Right atrium auricular region (tissue), 2 donors: ENCODE measurements around the gene ZFP92. TPM values are rescaled to one million over a fixed set of nuclear protein-coding genes. Genes with fewer than 3 reads are reported as not detected.

Source experiments
- DNase-seq: peaks from one replicate; pipeline ENCODE4 v3.0.0-alpha.2; 2019; ENCODE audit warnings: low spot score
- H3K27ac ChIP-seq, 2 donors: fragments of 200-600 bp; sonication (generic); 1 replicate in 1 of 2; 2 replicates in 1 of 2; pipeline ENCODE4 v1.5.1; 2016 to 2019
- H3K27me3 ChIP-seq, 2 donors: fragments of 200-600 bp; sonication (generic); one replicate each; pipeline versions ENCODE4 v1.5.1 to v1.6.0; 2017 to 2019
- H3K36me3 ChIP-seq: fragments of 200-600 bp; sonication (generic); one replicate; pipeline ENCODE4 v1.5.1; 2016
- H3K4me1 ChIP-seq, 2 donors: fragments of 200-600 bp; sonication (generic); one replicate each; pipeline versions ENCODE4 v1.5.1 to v1.6.0; 2017 to 2019
- H3K4me3 ChIP-seq, 2 donors: fragments of 200-600 bp; sonication (generic); 1 replicate in 1 of 2; 2 replicates in 1 of 2; pipeline ENCODE4 v1.5.1; 2017 to 2019; ENCODE audit warnings: mild to moderate bottlenecking in 1 of 2, moderate library complexity in 1 of 2
- H3K9me3 ChIP-seq, 2 donors: fragments of 200-600 bp; sonication (generic); one replicate each; pipeline ENCODE4 v1.5.1; 2019
- total RNA-seq, 2 donors: library from RNA; depleted of rRNA; stranded (reverse); fragments of >200 nt; gene quantifications; one replicate each; pipeline ENCODE4 v1.1.0, GENCODE V29; 2016
- TF ChIP-seq, protein P1 (sequence below), 2 donors: fragments of 200-600 bp; sonication (generic); IDR thresholded peaks; one replicate each; pipeline ENCODE4 v1.5.1; 2019; ENCODE audit warnings: antibody characterized with exemption in 2 of 2

Gene ZFP92
- total RNA-seq, 2 donors from 2014 or later: 0.85 to 1.6 TPM

DNA sequence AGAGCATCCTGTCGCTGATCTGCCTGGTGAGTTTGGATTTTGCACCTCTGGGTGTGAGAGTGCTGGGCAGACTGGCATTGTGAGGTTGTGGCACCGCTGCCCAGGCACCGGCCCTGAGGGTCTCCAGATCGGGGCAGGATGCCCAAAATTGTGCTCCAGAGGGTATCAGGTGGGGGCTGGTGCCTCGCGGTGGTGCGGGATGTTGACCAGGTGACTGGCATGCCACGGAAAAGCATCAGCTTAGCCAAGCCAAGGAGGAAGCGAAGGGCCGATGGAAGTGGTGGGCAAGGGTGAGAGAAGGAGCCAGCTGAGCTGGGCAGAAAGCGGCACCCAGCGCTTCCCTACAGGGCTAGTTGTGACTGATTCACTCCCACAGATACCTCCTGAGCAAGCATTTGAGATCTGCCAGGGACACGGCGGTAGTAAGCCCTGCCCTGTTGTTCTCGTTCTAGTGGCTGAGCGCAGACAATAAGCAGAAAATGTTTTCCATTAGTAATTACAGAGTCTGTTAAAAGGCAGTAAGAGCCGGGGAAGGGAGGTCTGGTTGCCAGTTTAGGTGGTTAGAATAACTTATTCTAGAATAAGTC is 809 bp downstream of the ZFP92 start:
- Histone ChIP-seq H3K27me3 (no peaks in the 10 kb centered on the region), H3K9me3 (no peaks in the 10 kb centered on the region), H3K36me3 (no peaks in the 10 kb centered on the region), H3K27ac (no peak overlapping the region), H3K4me1 (peaks cover 0 to 7% of the 10 kb centered on the region in 2 donors), H3K4me3 (peak overlapping the region; percentile 46 to 53)
- TF ChIP-seq, protein P1, sequence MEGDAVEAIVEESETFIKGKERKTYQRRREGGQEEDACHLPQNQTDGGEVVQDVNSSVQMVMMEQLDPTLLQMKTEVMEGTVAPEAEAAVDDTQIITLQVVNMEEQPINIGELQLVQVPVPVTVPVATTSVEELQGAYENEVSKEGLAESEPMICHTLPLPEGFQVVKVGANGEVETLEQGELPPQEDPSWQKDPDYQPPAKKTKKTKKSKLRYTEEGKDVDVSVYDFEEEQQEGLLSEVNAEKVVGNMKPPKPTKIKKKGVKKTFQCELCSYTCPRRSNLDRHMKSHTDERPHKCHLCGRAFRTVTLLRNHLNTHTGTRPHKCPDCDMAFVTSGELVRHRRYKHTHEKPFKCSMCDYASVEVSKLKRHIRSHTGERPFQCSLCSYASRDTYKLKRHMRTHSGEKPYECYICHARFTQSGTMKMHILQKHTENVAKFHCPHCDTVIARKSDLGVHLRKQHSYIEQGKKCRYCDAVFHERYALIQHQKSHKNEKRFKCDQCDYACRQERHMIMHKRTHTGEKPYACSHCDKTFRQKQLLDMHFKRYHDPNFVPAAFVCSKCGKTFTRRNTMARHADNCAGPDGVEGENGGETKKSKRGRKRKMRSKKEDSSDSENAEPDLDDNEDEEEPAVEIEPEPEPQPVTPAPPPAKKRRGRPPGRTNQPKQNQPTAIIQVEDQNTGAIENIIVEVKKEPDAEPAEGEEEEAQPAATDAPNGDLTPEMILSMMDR (IDR thresholded peaks at IDR 0.05): no peak
- DNase-seq: no peak

DNA sequence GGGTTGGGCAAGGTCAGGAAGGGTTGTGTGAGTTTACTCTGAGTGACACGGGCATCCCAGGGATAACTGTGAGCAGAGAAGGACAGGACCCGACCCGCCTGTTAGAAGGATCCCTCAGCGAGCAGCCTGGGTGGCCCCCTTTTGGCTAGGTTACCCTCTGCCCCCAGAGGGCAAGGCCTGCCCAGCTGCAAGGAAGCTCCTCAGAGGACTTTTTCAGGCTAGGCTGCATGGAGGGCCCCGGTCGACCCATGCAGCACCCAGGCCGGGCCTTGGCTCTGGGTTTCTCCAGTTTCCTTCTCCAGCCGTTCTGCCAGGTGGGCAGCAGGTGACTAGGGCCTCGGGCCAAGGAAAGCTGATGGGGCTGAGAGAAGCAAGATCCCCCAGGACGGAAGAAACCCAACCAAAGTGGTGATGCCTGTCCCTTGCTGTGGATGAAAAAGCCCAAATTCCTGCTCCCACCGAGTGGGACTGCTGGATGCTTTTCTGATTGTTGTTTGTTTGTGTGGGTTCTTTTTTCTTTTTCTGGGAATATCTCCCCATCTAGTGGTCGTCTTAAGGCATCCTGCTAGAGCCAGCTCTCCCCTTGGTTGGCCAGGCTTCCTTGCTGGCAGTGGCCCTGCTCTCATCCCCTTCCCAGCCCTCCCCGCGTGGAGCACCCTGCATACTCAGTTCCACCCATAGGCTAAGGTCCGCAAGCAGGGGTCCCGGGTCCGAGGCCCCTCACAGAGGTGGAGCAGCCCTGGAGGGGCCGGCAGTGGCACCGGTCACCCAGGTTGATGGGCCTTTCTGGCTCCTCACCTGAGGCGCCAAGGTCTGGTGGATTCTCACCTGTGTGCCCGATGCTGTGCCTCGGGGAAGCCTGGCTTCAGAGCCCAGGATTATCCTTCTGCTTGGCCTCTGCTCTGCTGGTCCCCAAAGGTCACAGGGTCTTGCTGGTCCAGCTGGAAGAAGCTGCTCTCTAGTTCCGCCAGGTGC is 1.8 kb downstream of the ZFP92 start:
- no peak overlapping the region for H3K27ac ChIP-seq
- H3K9me3 ChIP-seq: no peaks in the 10 kb centered on the region
- H3K4me1 ChIP-seq: peaks cover 0 to 7% of the 10 kb centered on the region in 2 donors
- H3K36me3 ChIP-seq: no peaks in the 10 kb centered on the region
- TF ChIP-seq, protein P1 (IDR thresholded peaks at IDR 0.05): no peak
- no peaks in the 10 kb centered on the region for H3K27me3 ChIP-seq
- no peak overlapping the region for H3K4me3 ChIP-seq
- DNase-seq: no peak

DNA sequence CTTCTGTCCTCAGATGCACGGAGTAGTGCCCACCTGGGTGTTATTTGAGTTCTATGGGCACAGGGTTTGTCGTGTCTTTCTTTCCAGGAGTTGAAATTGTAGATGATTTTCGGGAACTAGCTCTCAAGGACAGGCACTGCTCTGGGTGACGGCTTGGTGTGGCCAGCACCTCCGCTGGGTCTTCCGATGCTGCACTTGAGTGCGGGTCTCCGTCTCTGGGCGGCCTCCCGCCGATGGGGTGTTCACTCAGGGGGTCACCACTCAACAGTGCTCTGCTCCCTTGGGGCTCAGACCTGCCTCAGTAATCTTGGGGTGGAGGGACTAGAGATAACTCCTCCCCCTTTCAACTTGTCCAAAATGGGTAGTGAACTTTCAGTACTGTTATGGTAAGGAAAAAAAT is 2.5 kb downstream of the ZFP92 start:
- no peaks in the 10 kb centered on the region for H3K36me3 ChIP-seq
- peaks cover 0 to 7% of the 10 kb centered on the region in 2 donors for H3K4me1 ChIP-seq
- TF ChIP-seq, protein P1 (IDR thresholded peaks at IDR 0.05): no peak
- no peak for DNase-seq
- no peaks in the 10 kb centered on the region for H3K9me3 ChIP-seq
- H3K27me3 ChIP-seq: no peaks in the 10 kb centered on the region
- H3K4me3 ChIP-seq: no peak overlapping the region
- no peak overlapping the region for H3K27ac ChIP-seq

DNA sequence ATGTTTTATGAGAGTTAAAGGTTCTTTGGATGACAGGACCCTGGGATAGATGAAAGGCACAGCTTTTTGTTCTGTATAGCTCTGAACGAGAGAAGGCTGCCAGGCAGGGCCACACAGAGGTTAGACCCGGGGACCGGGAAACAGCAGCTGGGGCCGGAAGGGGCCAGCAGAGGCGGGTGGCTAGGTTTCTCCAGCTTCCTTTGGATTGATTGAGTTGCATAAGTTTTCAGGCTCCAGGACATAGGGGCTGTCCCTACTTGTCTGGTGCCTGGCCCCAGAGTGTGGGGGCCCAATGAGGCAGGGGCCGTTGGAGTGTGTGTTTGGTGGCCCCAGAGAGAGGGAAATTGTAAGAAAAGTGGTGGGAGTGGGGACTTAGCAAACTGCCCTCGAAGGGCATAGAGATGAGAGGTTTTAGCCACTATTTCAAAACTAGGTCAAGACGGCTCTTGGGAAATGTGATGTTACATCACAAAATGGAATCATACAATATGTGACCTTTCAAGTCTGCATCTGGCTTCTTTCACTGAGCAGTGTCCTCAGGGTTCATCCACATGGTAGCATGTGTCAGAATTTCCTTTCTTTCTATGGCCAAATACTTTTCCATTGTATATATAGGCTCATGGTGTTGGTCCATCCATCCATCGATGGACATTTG is 3.7 kb downstream of the ZFP92 start:
- Histone ChIP-seq H3K27me3 (no peaks in the 10 kb centered on the region), H3K4me3 (no peak overlapping the region), H3K4me1 (peaks cover 0 to 7% of the 10 kb centered on the region in 2 donors), H3K27ac (peak overlapping the region in 1 of 2 donors; percentile 61), H3K36me3 (no peaks in the 10 kb centered on the region), H3K9me3 (no peaks in the 10 kb centered on the region)
- TF ChIP-seq, protein P1 (IDR thresholded peaks at IDR 0.05): no peak
- DNase-seq: no peak

DNA sequence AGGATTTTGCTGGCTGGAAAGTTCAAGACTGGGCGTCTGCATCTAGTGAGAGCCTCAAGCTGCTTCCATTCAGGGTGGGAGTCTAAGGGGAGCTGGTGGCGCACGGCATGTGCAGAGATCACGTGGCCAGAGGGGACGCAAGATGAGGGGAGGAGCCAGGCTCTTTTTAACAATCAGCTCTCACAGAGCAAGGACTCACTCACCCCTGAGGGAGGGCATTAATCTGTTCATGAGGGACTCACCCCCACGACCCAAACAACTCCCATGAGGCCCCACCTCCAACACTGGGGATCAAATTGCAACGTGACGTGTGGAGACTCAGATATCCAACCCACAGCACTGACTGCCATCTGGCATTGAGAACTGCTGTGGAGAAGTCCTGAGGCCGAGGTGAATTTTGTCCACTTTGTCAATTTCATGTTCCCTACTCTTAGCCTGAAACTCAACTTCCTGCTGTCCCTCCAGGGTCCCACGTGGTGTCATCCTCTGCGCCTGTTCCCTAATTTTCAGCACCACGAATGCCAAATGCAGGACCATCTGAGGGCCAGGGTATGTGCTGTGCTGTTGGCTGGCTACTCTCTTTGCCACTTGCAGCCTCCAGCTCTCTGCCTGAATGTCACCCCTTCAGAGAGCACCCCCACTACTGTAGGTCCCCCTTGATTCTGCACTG is 5.6 kb downstream of the ZFP92 start:
- no peaks in the 10 kb centered on the region for H3K9me3 ChIP-seq
- no peaks in the 10 kb centered on the region for H3K36me3 ChIP-seq
- H3K4me3 ChIP-seq: no peak overlapping the region
- TF ChIP-seq, protein P1 (IDR thresholded peaks at IDR 0.05): no peak
- H3K4me1 ChIP-seq: peaks cover 0 to 2% of the 10 kb centered on the region in 2 donors
- H3K27ac ChIP-seq: no peak overlapping the region
- DNase-seq: no peak
- no peaks in the 10 kb centered on the region for H3K27me3 ChIP-seq
